Glutamatergic neuron (in vitro differentiated cells): Measurements from ENCODE around the gene CHPF. TPM values are rescaled to one million over a fixed set of nuclear protein-coding genes. Genes with fewer than 3 reads are reported as not detected.

ENCODE experiments used
- DNase-seq: peaks from one replicate; pipeline ENCODE4 v3.0.0; 2022
- H3K27ac Mint-ChIP-seq: one replicate; pipeline ENCODE4 v1.8.0; 2020; ENCODE audit warnings: mild to moderate bottlenecking, mixed read lengths, inconsistent platforms; ENCODE audit not compliant: unreplicated experiment
- H3K27me3 Mint-ChIP-seq: one replicate; pipeline ENCODE4 v1.8.0; 2020; ENCODE audit warnings: mild to moderate bottlenecking, moderate library complexity, mixed read lengths, inconsistent platforms; ENCODE audit not compliant: unreplicated experiment
- H3K36me3 Mint-ChIP-seq: one replicate; pipeline ENCODE4 v1.8.0; 2020; ENCODE audit warnings: mild to moderate bottlenecking, mixed read lengths, inconsistent platforms; ENCODE audit not compliant: unreplicated experiment
- H3K4me1 Mint-ChIP-seq: one replicate; pipeline ENCODE4 v1.8.0; 2020; ENCODE audit warnings: mild to moderate bottlenecking, low read depth, mixed read lengths, inconsistent platforms; ENCODE audit not compliant: unreplicated experiment
- H3K4me3 Mint-ChIP-seq: one replicate; pipeline ENCODE4 v1.8.0; 2020; ENCODE audit warnings: mild to moderate bottlenecking, mixed read lengths, inconsistent platforms; ENCODE audit not compliant: unreplicated experiment
- H3K9me3 Mint-ChIP-seq: one replicate; pipeline ENCODE4 v1.8.0; 2020; ENCODE audit warnings: mild to moderate bottlenecking, moderate library complexity, mixed read lengths, inconsistent platforms; ENCODE audit not compliant: unreplicated experiment
- CTCF ChIP-seq: fragments of 200-600 bp; sonication (generic); IDR thresholded peaks from one replicate; pipeline ENCODE4 v1.5.0; 2021; ENCODE audit not compliant: partially characterized antibody, unreplicated experiment
- total RNA-seq: library from RNA; stranded (reverse); fragmentation: NEBNext Ultra II Directional; extraction: Animal tissue kit (Norgen Biotek cat#: 25700); gene quantifications from one replicate; pipeline ENCODE4 v1.2.1, GENCODE V29; 2021; ENCODE audit not compliant: unreplicated experiment

The CHPF gene
- total RNA-seq, 1 donor from 2014 or later, result 31.1 TPM

- Mint-ChIP-seq H3K36me3 (no peaks in the 10 kb centered on the region), H3K27ac (peak overlapping the region; percentile 33), H3K4me3 (peak overlapping the region; percentile 73), H3K27me3 (peaks cover 12% of the 10 kb centered on the region), H3K9me3 (peaks cover 5% of the 10 kb centered on the region), H3K4me1 (peaks cover 33% of the 10 kb centered on the region)
- DNase-seq, result peak; percentile 70
- TF ChIP-seq CTCF, result no peak
Observed at GRCh38 chr2:219525533-219526232, 17.9 kb downstream of the CHPF start.

DNA sequence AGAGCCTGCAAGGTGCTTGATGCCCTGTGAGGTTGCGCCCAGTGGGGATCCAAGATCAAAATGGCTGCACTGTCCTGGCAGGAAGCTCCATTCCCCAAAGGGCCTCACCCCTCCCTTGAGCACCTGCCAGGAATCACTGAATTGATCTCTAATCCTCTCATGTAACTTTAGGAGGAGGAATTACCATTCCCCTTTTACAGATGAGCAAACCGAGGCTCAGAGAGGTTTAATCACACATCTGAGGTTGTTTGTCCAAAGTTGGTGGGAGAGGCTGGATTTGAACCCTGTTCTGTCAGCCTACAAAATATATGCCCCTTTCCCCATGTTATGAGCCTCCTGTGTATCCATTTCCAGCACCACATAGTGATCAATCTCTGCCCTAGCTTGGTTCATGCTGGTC is 18.8 kb downstream of the CHPF start:
- H3K9me3 Mint-ChIP-seq, result peaks cover 5% of the 10 kb centered on the region
- TF ChIP-seq CTCF, result no peak
- no peak overlapping the region for H3K27ac Mint-ChIP-seq
- H3K4me1 Mint-ChIP-seq, result peaks cover 38% of the 10 kb centered on the region
- no peak for DNase-seq
- no peaks in the 10 kb centered on the region for H3K36me3 Mint-ChIP-seq
- no peak overlapping the region for H3K4me3 Mint-ChIP-seq
- peaks cover 13% of the 10 kb centered on the region for H3K27me3 Mint-ChIP-seq

DNA sequence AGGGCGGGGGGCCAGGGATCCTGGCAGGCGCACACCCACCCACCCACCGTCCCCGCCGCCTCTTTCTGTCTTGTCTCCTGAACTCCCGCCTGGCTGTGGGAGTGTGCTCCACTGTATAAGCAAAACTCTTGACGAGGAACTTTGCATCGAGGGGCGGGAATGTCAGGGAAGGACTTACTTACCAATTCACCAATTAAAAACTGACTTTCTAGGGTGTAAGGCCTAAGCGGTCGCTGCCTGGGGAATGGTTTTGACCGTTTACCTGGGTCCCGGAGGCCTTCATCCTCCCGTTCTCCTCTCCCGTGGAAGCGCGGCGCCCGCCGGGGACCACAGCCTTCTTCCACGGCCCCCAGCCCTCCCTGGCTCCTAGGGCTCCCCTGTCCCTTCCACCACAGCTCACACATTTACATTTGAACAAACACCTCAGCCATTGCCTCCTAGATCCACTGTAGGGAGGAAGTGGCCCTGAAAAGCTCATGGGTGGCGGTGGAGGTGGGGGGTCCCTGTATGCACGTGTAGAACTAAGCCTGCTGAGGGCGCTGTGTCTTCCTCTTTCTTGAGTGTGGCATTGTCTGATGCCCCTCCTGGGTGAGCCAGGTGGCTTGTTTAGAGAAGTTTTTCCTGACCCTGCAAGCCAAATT is 20.5 kb downstream of the CHPF start:
- Mint-ChIP-seq H3K36me3 (no peaks in the 10 kb centered on the region), H3K27me3 (peaks cover 10% of the 10 kb centered on the region), H3K4me3 (peak overlapping the region; percentile 30), H3K4me1 (peaks cover 46% of the 10 kb centered on the region), H3K27ac (no peak overlapping the region), H3K9me3 (peaks cover 5% of the 10 kb centered on the region)
- TF ChIP-seq CTCF, result peak; percentile 19
- DNase-seq, result no peak

DNA sequence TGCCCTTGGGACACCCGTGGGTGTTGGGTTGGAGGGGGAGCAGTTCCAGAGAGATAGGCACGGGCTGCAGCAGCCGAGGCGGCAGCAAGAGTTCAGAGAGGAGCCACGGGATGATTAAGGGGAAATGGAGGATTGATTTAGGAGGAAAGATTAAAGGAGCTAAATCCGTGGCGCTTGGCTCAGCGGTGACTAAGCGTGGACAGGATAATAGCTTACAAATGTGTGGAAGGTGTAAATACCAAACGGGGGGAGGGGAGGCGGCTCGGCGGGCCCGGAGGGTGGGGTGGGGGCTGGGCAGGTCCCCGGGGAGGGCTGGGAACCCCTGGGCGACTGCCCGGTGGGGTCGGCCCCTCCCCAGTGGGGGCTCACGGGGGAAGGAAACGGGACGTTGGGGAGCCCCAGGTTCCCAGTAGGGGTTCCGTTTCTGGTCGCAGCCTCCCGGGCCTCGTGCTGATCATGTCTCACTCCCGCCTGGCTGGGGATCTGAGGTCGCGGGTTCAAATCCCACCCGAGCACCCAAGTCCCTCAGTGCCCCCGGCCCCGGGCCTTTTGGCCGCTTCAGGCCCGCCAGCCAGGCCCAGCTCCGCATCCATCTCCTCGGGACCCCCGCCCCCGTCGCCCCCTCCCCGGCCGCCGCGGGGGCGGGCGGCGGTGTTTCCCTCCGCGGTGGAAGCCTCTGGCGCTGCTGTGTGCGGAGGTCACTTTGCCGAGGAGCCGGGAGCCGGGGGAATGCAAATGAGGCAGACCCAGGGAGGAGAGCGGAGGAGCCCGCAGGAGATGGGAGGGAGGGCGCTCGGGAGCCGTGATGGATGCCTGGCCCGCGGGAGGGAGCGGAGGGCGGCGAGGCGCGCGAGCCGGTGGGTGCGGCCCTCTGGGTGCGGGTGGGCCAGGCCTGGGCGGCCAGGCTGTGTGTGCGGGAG is 21.2 kb downstream of the CHPF start:
- H3K9me3 Mint-ChIP-seq, result peaks cover 5% of the 10 kb centered on the region
- H3K4me3 Mint-ChIP-seq, result peak overlapping the region; percentile 40
- TF ChIP-seq CTCF, result no peak
- peaks cover 10% of the 10 kb centered on the region for H3K27me3 Mint-ChIP-seq
- DNase-seq, result peak; percentile 79
- H3K27ac Mint-ChIP-seq, result peak overlapping the region; percentile 56
- no peaks in the 10 kb centered on the region for H3K36me3 Mint-ChIP-seq
- peaks cover 54% of the 10 kb centered on the region for H3K4me1 Mint-ChIP-seq
